GM12878 (cell line): ENCODE results near the gene TUBD1. TPM values are rescaled to one million over a fixed set of nuclear protein-coding genes. Genes with fewer than 3 reads are reported as not detected.
A peak's percentile ranks its signal among the peaks of the same experiment; 100 is the strongest.

Experiments
- BHLHE40 ChIP-seq, 2 experiments: fragments of 450-650 bp in 1 of 2; IDR thresholded peaks; 2 replicates each; pipeline ENCODE4 v1.6.1; 2011 to 2017; ENCODE audit warnings: low read depth in 2 of 2, borderline replicate concordance in 1 of 2, improper control_type of control experiment in 1 of 2, low read length in 1 of 2, mild to moderate bottlenecking in 1 of 2
- BRCA1 ChIP-seq: IDR thresholded peaks from 2 replicates; pipeline ENCODE4 v1.6.1; 2011; ENCODE audit warnings: low read depth, low read length, improper control_type of control experiment
- CREM ChIP-seq: IDR thresholded peaks from 2 replicates; pipeline ENCODE4 v1.6.1; 2014; ENCODE audit warnings: antibody characterized with exemption, low read depth
- ETV6 ChIP-seq, 2 experiments: fragments of 450-650 bp in 1 of 2; IDR thresholded peaks in 1 of 2; conservative IDR thresholded peaks in 1 of 2; 2 replicates each; pipeline ENCODE4 v1.6.1; 2014; ENCODE audit warnings: antibody characterized with exemption in 1 of 2, borderline replicate concordance in 1 of 2, low read depth in 1 of 2, mild to moderate bottlenecking in 1 of 2, moderate library complexity in 1 of 2
- FOXM1 ChIP-seq: IDR thresholded peaks from 2 replicates; pipeline ENCODE4 v1.6.1; 2012; ENCODE audit warnings: low read depth, mild to moderate bottlenecking, inconsistent platforms, low read length, moderate library complexity
- HDAC6 ChIP-seq: fragments of 200-600 bp; sonication (generic); IDR thresholded peaks from one replicate; pipeline ENCODE4 v1.8.0; 2017; ENCODE audit warnings: antibody characterized with exemption; ENCODE audit not compliant: unreplicated experiment
- IKZF1 ChIP-seq: fragments of 450-650 bp; conservative IDR thresholded peaks from 2 replicates; pipeline ENCODE4 v1.6.1; 2017; ENCODE audit warnings: antibody characterized with exemption, mild to moderate bottlenecking
- LARP7 ChIP-seq: fragments of 450-650 bp; IDR thresholded peaks from 2 replicates; pipeline ENCODE4 v1.6.1; 2017; ENCODE audit warnings: mild to moderate bottlenecking
- MEF2B ChIP-seq: fragments of 450-650 bp; IDR thresholded peaks from 2 replicates; pipeline ENCODE4 v1.6.1; 2018; ENCODE audit warnings: mild to moderate bottlenecking, moderate library complexity; ENCODE audit not compliant: partially characterized antibody, poor library complexity, severe bottlenecking
- MYB ChIP-seq: fragments of 150-350 bp; IDR thresholded peaks from 2 replicates; pipeline ENCODE4 v1.6.1; 2014; ENCODE audit warnings: mild to moderate bottlenecking, low read depth, low read length, borderline replicate concordance
- NR2C1 ChIP-seq: fragments of 450-650 bp; IDR thresholded peaks from 2 replicates; pipeline ENCODE4 v1.6.1; 2017; ENCODE audit warnings: antibody characterized with exemption, mild to moderate bottlenecking, moderate library complexity
- PAX5 ChIP-seq: IDR thresholded peaks from 2 replicates; pipeline ENCODE4 v1.6.1; 2011; ENCODE audit warnings: low read depth, low read length, borderline replicate concordance
- POLR2A ChIP-seq: IDR thresholded peaks from 2 replicates; pipeline ENCODE4 v1.6.1; 2011; ENCODE audit warnings: low read depth, mild to moderate bottlenecking, low read length
- POLR2AphosphoS5 ChIP-seq: IDR thresholded peaks from 2 replicates; pipeline ENCODE4 v1.6.1; 2011; ENCODE audit warnings: mild to moderate bottlenecking, low read length, inconsistent platforms
- TAF1 ChIP-seq: IDR thresholded peaks from 2 replicates; pipeline ENCODE4 v1.6.1; 2011; ENCODE audit warnings: mild to moderate bottlenecking, low read depth, low read length, borderline replicate concordance
- ZBED1 ChIP-seq: IDR thresholded peaks from 2 replicates; pipeline ENCODE4 v1.6.1; 2016; ENCODE audit warnings: borderline replicate concordance
- ZNF207 ChIP-seq: fragments of 450-650 bp; IDR thresholded peaks from 2 replicates; pipeline ENCODE4 v1.6.1; 2014; ENCODE audit warnings: antibody characterized with exemption, mild to moderate bottlenecking, borderline replicate concordance
- ZNF384 ChIP-seq: IDR thresholded peaks from 2 replicates; pipeline ENCODE4 v1.6.1; 2012; ENCODE audit warnings: low read depth, mild to moderate bottlenecking, low read length, improper control_type of control experiment, borderline replicate concordance
- ZSCAN29 ChIP-seq: fragments of 450-650 bp; IDR thresholded peaks from 2 replicates; pipeline ENCODE4 v1.6.1; 2017; ENCODE audit warnings: mild to moderate bottlenecking, moderate library complexity
- polyA plus RNA-seq, 11 experiments: library from polyadenylated mRNA; depleted of rRNA in 4 of 11; unstranded in 6 of 11; stranded (reverse) in 5 of 11; fragments of >200 nt; fragmentation: Nextera tagmentation in 4 of 11; fragmentation: Illumina TruSeq in 1 of 11; extraction: Ambion mirVana in 4 of 11; extraction: Trizol in 1 of 11; gene quantifications; 1 replicate in 1 of 11; 2 replicates in 10 of 11; pipeline versions ENCODE4 v1.2.1 to v1.2.3, GENCODE V29; 2011 to 2016; ENCODE audit warnings: inconsistent platforms in 2 of 11, missing spikeins in 2 of 11, low read depth in 1 of 11
- total RNA-seq, 4 experiments: library from RNA; depleted of rRNA in 3 of 4; stranded (reverse); fragments of >200 nt in 3 of 4; fragmentation: Illumina TruSeq in 1 of 4; extraction: Trizol in 1 of 4; gene quantifications; 2 replicates each; pipeline versions ENCODE4 v1.2.1 to v1.2.3, GENCODE V29; 2013 to 2021
- TF ChIP-seq, protein P1 (sequence below): fragments of 450-650 bp; IDR thresholded peaks from 2 replicates; pipeline ENCODE4 v1.6.1; 2017; ENCODE audit warnings: mild to moderate bottlenecking, moderate library complexity
- TF ChIP-seq, protein P2 (sequence below): fragments of 450-650 bp; formaldehyde crosslinking; IDR thresholded peaks from 2 replicates; pipeline ENCODE4 v1.4.0; 2020; ENCODE audit warnings: mild to moderate bottlenecking, moderate library complexity
- TF ChIP-seq, protein P3 (sequence below): IDR thresholded peaks from 2 replicates; pipeline ENCODE4 v1.6.1; 2012; ENCODE audit warnings: low read depth, low read length, improper control_type of control experiment

TUBD1 gene
- total and polyA plus RNA-seq, 10 of the 15 experiments (the other 5 are each of a cell fraction or from before 2014, with no cell fraction given): 5.3 to 10.8 (median 8.3) TPM

DNA sequence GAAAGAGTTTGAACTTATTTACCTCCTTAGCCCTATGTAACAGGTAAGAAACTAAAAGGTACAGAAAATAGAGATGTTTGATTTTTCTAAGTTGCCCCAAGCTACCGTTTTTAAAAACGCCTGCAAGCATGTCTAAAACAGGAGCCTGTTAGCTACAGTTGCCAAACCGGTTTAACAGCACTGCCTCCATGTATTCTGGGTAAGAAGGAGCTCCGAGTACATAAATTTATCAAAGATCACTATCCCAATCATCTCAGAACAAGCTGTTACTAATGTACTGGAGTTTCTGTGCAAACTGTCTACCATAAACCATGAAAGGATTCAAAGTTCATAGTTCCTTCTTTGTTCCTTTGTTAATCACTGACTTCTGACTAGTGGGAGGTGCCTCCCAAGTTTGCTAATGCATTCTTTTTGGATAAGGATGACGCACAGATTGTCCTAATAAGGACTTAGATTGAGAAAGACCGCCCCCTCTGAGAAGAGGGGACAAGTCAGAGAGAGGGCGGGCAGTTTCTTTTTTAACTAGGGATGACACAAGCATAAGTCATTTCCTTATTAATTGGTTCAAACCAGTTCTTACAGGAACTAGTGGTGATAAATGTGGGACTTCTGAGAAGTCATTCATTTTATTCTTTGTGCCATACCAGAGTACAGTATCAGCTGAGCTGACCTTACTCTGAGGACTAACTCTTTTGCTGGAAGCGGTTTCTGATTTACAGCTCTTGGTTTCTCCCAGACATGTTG lies 55.3 kb downstream of the TUBD1 start (continued):
- TF ChIP-seq, protein P1, sequence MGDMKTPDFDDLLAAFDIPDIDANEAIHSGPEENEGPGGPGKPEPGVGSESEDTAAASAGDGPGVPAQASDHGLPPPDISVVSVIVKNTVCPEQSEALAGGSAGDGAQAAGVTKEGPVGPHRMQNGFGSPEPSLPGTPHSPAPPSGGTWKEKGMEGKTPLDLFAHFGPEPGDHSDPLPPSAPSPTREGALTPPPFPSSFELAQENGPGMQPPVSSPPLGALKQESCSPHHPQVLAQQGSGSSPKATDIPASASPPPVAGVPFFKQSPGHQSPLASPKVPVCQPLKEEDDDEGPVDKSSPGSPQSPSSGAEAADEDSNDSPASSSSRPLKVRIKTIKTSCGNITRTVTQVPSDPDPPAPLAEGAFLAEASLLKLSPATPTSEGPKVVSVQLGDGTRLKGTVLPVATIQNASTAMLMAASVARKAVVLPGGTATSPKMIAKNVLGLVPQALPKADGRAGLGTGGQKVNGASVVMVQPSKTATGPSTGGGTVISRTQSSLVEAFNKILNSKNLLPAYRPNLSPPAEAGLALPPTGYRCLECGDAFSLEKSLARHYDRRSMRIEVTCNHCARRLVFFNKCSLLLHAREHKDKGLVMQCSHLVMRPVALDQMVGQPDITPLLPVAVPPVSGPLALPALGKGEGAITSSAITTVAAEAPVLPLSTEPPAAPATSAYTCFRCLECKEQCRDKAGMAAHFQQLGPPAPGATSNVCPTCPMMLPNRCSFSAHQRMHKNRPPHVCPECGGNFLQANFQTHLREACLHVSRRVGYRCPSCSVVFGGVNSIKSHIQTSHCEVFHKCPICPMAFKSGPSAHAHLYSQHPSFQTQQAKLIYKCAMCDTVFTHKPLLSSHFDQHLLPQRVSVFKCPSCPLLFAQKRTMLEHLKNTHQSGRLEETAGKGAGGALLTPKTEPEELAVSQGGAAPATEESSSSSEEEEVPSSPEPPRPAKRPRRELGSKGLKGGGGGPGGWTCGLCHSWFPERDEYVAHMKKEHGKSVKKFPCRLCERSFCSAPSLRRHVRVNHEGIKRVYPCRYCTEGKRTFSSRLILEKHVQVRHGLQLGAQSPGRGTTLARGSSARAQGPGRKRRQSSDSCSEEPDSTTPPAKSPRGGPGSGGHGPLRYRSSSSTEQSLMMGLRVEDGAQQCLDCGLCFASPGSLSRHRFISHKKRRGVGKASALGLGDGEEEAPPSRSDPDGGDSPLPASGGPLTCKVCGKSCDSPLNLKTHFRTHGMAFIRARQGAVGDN: peak; percentile 87
- TF ChIP-seq POLR2AphosphoS5 (peak; percentile 100), BRCA1 (no peak), ZSCAN29 (peak; percentile 38; the same call in 1 of the 2 replicates), CREM (peak; percentile 83), LARP7 (peak; percentile 47; the same call in 1 of the 2 replicates), BHLHE40 (IDR thresholded peaks at IDR 0.05; ENCODE audit: borderline replicate concordance in 1 of 2, low read depth in 2 of 2, low read length in 1 of 2) (peak in 1 of 2 experiments; percentile 4; a peak in 1 of 4 replicates), PAX5 (0 out of 2 replicates have a peak, but pooled peaks have one; percentile 15), FOXM1 (peak; percentile 80; the same call in 1 of the 2 replicates), POLR2A (peak; percentile 94), ETV6 (conservative IDR thresholded peaks at IDR 0.05 in 1 of 2, IDR thresholded peaks at IDR 0.05 in 1 of 2; ENCODE audit: borderline replicate concordance in 1 of 2, low read depth in 1 of 2) (peak in 1 of 2 experiments; percentile 99; a peak in 2 of 4 replicates), MYB (no peak), NR2C1 (no peak), HDAC6 (peak; percentile 71), ZNF384 (no peak; the same call in 1 of the 2 replicates), ZNF207 (no peak), IKZF1 (peak; percentile 73), ZBED1 (peak; percentile 96), MEF2B (peak; percentile 79), TAF1 (peak; percentile 98)
- TF ChIP-seq, protein P2, sequence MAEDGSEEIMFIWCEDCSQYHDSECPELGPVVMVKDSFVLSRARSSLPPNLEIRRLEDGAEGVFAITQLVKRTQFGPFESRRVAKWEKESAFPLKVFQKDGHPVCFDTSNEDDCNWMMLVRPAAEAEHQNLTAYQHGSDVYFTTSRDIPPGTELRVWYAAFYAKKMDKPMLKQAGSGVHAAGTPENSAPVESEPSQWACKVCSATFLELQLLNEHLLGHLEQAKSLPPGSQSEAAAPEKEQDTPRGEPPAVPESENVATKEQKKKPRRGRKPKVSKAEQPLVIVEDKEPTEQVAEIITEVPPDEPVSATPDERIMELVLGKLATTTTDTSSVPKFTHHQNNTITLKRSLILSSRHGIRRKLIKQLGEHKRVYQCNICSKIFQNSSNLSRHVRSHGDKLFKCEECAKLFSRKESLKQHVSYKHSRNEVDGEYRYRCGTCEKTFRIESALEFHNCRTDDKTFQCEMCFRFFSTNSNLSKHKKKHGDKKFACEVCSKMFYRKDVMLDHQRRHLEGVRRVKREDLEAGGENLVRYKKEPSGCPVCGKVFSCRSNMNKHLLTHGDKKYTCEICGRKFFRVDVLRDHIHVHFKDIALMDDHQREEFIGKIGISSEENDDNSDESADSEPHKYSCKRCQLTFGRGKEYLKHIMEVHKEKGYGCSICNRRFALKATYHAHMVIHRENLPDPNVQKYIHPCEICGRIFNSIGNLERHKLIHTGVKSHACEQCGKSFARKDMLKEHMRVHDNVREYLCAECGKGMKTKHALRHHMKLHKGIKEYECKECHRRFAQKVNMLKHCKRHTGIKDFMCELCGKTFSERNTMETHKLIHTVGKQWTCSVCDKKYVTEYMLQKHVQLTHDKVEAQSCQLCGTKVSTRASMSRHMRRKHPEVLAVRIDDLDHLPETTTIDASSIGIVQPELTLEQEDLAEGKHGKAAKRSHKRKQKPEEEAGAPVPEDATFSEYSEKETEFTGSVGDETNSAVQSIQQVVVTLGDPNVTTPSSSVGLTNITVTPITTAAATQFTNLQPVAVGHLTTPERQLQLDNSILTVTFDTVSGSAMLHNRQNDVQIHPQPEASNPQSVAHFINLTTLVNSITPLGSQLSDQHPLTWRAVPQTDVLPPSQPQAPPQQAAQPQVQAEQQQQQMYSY (CRISPR knock-in tag): no peak
- TF ChIP-seq, protein P3, sequence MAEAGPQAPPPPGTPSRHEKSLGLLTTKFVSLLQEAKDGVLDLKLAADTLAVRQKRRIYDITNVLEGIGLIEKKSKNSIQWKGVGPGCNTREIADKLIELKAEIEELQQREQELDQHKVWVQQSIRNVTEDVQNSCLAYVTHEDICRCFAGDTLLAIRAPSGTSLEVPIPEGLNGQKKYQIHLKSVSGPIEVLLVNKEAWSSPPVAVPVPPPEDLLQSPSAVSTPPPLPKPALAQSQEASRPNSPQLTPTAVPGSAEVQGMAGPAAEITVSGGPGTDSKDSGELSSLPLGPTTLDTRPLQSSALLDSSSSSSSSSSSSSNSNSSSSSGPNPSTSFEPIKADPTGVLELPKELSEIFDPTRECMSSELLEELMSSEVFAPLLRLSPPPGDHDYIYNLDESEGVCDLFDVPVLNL: no peak
